Tibial nerve (tissue), 4 donors: ENCODE results near the gene GSC2.

ENCODE experiments used
- EP300 ChIP-seq, 2 donors: sonication (generic); formaldehyde crosslinking; IDR thresholded peaks; one replicate each; pipeline ENCODE4 v1.6.1; 2017; ENCODE audit warnings: antibody characterized with exemption in 2 of 2, mild to moderate bottlenecking in 1 of 2
- POLR2A ChIP-seq, 2 donors: fragments of 450-650 bp; IDR thresholded peaks; one replicate each; pipeline ENCODE4 v1.6.1; 2017; ENCODE audit warnings: antibody characterized with exemption in 2 of 2, mild to moderate bottlenecking in 2 of 2, moderate library complexity in 2 of 2
- TF ChIP-seq, protein P1 (sequence below), 5 experiments: fragments of 200-600 bp in 3 of 5; fragments of 450-650 bp in 2 of 5; sonication (generic) in 3 of 5; IDR thresholded peaks; one replicate each; pipeline ENCODE4 v1.5.1; 2016 to 2019; ENCODE audit warnings: antibody characterized with exemption in 5 of 5, mild to moderate bottlenecking in 3 of 5, moderate library complexity in 2 of 5

DNA sequence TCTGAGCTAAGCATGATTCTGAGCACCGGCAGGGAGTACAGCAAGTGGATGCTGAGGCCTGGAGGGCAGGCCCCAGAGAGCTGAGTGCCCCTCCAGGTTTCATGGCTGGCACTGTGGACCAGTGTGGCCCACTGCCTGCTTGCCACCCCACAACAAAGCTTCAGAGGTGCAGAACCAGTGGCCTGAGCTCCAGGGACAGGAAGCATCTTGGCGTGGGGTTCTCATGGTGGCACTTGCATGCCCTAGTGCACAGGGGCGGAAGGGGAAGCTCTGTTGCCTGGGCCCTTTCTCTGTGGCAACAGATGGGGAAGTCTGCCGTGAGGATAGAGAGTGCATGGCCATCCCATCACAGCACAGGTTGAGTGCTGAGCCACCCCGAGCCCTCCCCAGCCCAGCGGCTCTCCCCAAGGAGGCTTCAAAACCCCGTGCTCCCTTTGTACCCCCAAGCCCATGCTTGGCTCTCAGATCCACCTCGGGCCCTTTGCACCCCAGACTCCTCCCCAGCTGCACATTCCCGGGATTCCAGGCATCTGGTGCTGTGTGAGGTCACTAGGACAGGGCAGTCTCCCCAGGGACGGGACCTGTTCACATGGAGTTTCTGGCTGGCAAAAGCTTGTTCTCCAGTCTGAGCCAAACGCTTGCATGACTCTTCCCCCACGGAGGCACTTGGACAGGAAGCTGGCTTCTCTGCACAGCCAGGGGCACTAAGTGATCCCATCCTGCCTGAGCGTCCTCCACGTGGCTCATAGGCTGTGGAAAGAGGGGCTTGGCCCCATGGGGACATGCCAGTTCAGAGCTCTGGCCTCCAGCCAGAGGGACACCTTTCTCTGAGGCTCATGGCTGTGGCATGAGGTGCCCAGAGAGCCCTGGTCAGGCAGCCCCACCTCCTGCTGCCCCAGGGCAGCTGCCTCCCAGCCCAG, 24.3 kb upstream of the GSC2 start:
- TF ChIP-seq, protein P1, sequence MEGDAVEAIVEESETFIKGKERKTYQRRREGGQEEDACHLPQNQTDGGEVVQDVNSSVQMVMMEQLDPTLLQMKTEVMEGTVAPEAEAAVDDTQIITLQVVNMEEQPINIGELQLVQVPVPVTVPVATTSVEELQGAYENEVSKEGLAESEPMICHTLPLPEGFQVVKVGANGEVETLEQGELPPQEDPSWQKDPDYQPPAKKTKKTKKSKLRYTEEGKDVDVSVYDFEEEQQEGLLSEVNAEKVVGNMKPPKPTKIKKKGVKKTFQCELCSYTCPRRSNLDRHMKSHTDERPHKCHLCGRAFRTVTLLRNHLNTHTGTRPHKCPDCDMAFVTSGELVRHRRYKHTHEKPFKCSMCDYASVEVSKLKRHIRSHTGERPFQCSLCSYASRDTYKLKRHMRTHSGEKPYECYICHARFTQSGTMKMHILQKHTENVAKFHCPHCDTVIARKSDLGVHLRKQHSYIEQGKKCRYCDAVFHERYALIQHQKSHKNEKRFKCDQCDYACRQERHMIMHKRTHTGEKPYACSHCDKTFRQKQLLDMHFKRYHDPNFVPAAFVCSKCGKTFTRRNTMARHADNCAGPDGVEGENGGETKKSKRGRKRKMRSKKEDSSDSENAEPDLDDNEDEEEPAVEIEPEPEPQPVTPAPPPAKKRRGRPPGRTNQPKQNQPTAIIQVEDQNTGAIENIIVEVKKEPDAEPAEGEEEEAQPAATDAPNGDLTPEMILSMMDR (IDR thresholded peaks at IDR 0.05) = no peak
- TF ChIP-seq EP300 (IDR thresholded peaks at IDR 0.05) = no peak
- no peak for TF ChIP-seq POLR2A (IDR thresholded peaks at IDR 0.05)
